Activated CD4-positive, alpha-beta T cell treated with anti-CD3 and anti-CD28 coated beads for 36 hours (primary cell): ENCODE data around the gene PKDCC. TPM values are rescaled to one million over a fixed set of nuclear protein-coding genes. Genes with fewer than 3 reads are reported as not detected.
"Not testable (repeated sequence)": the region's sequence is repeated elsewhere in the genome, so short reads cannot be mapped to it uniquely, and the experiment has no call there.

Source experiments
- ATAC-seq: fragments of 200-7000 bp; cut with Tn5 transposase; one replicate; pipeline ENCODE4 v1.10.0; 2021; ENCODE audit warnings: mild to moderate bottlenecking, moderate library complexity
- CTCF ChIA-PET: fragments of 350-600 bp; sonication (Branson Sonifier 250); formaldehyde crosslinking; loops from one replicate; lab custom pipeline; 2021; ENCODE audit warnings: antibody characterized with exemption; lab: Charles Lee
- POLR2A ChIA-PET: fragments of 350-600 bp; sonication (Branson Sonifier 250); formaldehyde crosslinking; loops from one replicate; lab custom pipeline; 2021; ENCODE audit warnings: antibody characterized with exemption, inconsistent platforms; lab: Charles Lee
- DNase-seq: peaks from one replicate; pipeline ENCODE4 v3.0.0-alpha.2; 2020
- H3K27ac Mint-ChIP-seq: one replicate; pipeline ENCODE4 v1.8.0; 2021; ENCODE audit warnings: mixed read lengths
- H3K27me3 Mint-ChIP-seq: one replicate; pipeline ENCODE4 v1.8.0; 2021; ENCODE audit warnings: mixed read lengths
- H3K36me3 Mint-ChIP-seq: one replicate; pipeline ENCODE4 v1.8.0; 2021; ENCODE audit warnings: low read depth, mixed read lengths
- H3K4me1 Mint-ChIP-seq: one replicate; pipeline ENCODE4 v1.8.0; 2021; ENCODE audit warnings: mixed read lengths
- H3K4me3 Mint-ChIP-seq: one replicate; pipeline ENCODE4 v1.8.0; 2021; ENCODE audit warnings: mild to moderate bottlenecking, moderate library complexity, mixed read lengths
- H3K9me3 Mint-ChIP-seq: one replicate; pipeline ENCODE4 v1.8.0; 2021; ENCODE audit warnings: low read depth, mixed read lengths
- intact Hi-C, 2 experiments: fragments of 100-400 bp; cut with DNase I in 1 of 2; cut with micrococcal nuclease in 1 of 2; formaldehyde crosslinking; loops; one replicate each; pipeline versions ENCODE4 v1.14.2 to v1.15.1; 2022 to 2024; cut with DNase I, micrococcal nuclease
- total RNA-seq, 2 experiments: library from RNA; stranded (reverse); gene quantifications; one replicate each; pipeline ENCODE4 v1.2.3, GENCODE V29; 2021

The PKDCC gene
- total RNA-seq, 2 experiments from 2014 or later, result not detected

DNA sequence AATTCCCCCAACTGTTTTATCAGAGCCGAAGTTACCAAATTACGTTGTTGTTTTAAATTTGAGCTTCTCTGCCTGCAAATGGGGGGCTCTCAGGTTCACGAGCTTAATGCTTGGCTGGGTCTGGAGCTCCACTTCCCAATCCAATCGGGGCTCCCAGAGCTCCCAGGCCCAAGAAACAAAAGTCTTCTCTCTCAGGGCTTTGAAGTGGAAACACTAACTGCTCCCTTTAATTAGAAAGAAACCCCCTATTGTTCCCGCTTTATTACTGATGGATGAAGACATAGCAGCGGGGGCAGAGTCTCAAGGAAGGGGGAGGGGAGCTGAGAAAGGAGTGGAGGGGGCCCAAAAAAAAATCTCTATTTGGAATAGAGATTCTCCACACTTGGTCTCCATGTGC lies 15.6 kb upstream of the PKDCC start:
- H3K27ac Mint-ChIP-seq, result no peak overlapping the region
- ChIA-PET POLR2A (no interaction called here), CTCF (no interaction called here)
- no peak overlapping the region for H3K4me3 Mint-ChIP-seq
- intact Hi-C loops, result no loop called here
- H3K4me1 Mint-ChIP-seq, result peaks cover 3% of the 10 kb centered on the region
- H3K36me3 Mint-ChIP-seq, result no peaks in the 10 kb centered on the region
- DNase-seq (no peak), ATAC-seq (no peak)
- peaks cover 11% of the 10 kb centered on the region for H3K27me3 Mint-ChIP-seq
- H3K9me3 Mint-ChIP-seq, result no peaks in the 10 kb centered on the region

DNA sequence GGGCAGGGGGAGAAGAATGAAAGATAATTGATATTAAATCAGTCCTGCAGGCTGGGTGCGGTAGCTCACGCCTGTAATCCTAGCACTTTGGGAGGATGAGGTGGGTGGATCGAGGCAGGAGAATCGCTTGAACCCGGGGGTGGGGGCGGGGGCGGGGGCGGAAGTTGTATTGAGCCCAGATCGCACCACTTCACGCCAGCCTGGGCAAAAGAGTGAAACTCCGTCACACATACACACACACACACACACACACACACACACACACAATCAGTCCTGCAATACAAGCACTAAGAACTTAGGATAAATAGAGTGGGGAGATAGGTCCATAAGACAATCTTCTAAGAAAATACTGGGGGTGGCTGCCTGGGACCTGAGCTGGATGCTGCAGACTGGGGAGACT lies 15.1 kb upstream of the PKDCC start:
- H3K4me1 Mint-ChIP-seq, result peaks cover 3% of the 10 kb centered on the region

DNA sequence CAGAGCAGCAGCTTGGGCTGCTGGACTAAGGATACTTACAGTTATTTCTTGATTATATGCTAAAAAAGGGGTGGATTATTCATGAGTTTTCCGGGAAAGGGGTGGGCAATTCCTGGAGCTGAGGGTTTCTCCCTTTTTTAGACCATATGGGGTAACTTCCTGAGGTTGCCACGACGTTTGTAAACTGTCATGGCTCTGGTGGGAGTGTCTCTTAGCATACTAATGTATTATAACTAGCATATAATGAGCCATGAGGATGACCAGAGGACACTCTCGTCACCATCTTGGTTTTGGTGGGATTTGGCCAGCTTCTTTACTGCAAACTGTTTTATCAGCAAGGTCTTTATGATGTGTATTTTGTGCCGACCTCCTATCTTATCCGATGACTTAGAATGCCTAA lies 13.7 kb upstream of the PKDCC start:
- DNase-seq, H3K36me3 Mint-ChIP-seq, POLR2A ChIA-PET, H3K9me3 Mint-ChIP-seq, ATAC-seq, H3K4me1 Mint-ChIP-seq, H3K27me3 Mint-ChIP-seq, intact Hi-C loops, H3K4me3 Mint-ChIP-seq, H3K27ac Mint-ChIP-seq: not testable (repeated sequence)
- CTCF ChIA-PET, result interaction anchor here (1.5 kb wide), 1 partner anchor 54 kb away, joined by 4 read pairs; no protein-coding TSS in a partner anchor

More for the DNA sequence above, 15.1 kb upstream of the PKDCC start:
- H3K9me3 Mint-ChIP-seq, result no peaks in the 10 kb centered on the region
- no peak for ATAC-seq
- ChIA-PET POLR2A (no interaction called here), CTCF (no interaction called here)
- intact Hi-C loops, result no loop called here
- DNase-seq, result no peak
- H3K27me3 Mint-ChIP-seq, result peaks cover 9% of the 10 kb centered on the region
- H3K4me3 Mint-ChIP-seq, result no peak overlapping the region
- no peaks in the 10 kb centered on the region for H3K36me3 Mint-ChIP-seq
- no peak overlapping the region for H3K27ac Mint-ChIP-seq

DNA sequence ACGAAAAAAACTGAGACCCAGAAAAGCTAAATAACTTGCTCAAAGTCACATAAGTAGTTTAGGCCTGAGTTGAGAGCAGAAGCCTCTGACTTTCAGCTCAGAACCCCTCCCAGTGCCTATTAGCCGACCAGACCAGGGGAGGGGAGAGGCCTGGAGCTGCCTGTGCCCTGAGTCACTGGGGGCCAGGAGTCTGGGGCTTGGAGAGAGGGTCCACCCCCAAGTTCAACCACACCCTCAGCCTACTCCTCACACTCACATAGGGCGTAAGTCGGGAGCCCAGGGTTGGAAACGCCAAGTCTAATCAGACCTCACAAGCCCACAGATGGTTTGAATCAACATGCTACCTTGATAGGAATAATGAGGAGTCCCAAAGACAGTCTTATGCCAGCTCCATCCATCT lies 12.6 kb upstream of the PKDCC start:
- ChIA-PET POLR2A (no interaction called here), CTCF (interaction anchor here (1.5 kb wide), 1 partner anchor 53 kb away, joined by 4 read pairs; no protein-coding TSS in a partner anchor)
- Mint-ChIP-seq H3K27ac (no peak overlapping the region), H3K36me3 (no peaks in the 10 kb centered on the region), H3K9me3 (no peaks in the 10 kb centered on the region), H3K27me3 (peaks cover 12% of the 10 kb centered on the region), H3K4me1 (peaks cover 3% of the 10 kb centered on the region), H3K4me3 (no peak overlapping the region)
- DNase-seq (no peak), ATAC-seq (no peak)
- intact Hi-C loops, result no loop called here

DNA sequence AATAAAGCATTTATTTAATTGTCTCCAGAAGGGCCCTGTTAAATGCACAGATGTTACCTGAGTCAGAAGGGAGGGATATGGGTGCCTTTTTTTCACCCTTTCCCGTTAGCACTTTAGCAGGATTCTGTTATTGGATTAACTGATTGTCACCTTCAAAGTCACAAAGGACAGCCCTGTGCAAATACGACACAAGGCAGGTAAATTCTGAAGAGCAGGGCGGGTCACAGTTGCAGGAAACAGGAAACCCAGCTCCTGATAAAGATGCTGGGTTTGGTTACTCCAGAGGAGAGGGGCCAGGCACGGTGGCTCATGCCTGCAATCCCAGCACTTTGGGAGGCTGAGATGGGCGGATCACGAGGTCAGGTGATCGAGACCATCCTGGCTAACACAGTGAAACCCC lies 11.4 kb upstream of the PKDCC start:
- POLR2A ChIA-PET, result no interaction called here
- Mint-ChIP-seq H3K9me3 (no peaks in the 10 kb centered on the region), H3K27me3 (peaks cover 14% of the 10 kb centered on the region), H3K4me3 (no peak overlapping the region), H3K4me1 (peaks cover 3% of the 10 kb centered on the region), H3K36me3 (no peaks in the 10 kb centered on the region), H3K27ac (no peak overlapping the region)
- intact Hi-C loops, result no loop called here
- DNase-seq (no peak), ATAC-seq (no peak)
- CTCF ChIA-PET, result no interaction called here

DNA sequence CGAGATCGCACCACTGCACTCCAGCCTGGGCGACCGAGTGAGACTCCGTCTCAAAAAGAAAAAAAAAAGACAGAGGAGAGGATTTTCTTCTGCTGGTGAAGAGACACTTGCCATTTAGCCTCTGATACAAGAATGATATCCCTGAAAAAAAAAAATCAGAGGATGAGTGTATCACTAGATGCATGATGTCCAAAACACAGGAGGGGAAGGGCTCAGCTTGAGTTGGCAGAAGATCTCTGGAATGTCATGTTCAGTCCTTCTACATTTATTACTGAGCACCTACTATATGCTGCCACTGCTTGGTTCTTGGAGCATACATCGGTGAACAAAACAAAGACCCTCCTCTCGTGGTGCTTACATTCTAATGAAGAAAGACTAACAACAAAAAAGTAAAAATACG lies 10.9 kb upstream of the PKDCC start:
- Mint-ChIP-seq H3K36me3 (no peaks in the 10 kb centered on the region), H3K27me3 (peaks cover 12% of the 10 kb centered on the region), H3K27ac (no peak overlapping the region), H3K4me1 (peaks cover 3% of the 10 kb centered on the region), H3K9me3 (no peaks in the 10 kb centered on the region), H3K4me3 (no peak overlapping the region)
- no peak for ATAC-seq
- ChIA-PET CTCF (no interaction called here), POLR2A (no interaction called here)
- DNase-seq, result no peak
- intact Hi-C loops, result no loop called here

DNA sequence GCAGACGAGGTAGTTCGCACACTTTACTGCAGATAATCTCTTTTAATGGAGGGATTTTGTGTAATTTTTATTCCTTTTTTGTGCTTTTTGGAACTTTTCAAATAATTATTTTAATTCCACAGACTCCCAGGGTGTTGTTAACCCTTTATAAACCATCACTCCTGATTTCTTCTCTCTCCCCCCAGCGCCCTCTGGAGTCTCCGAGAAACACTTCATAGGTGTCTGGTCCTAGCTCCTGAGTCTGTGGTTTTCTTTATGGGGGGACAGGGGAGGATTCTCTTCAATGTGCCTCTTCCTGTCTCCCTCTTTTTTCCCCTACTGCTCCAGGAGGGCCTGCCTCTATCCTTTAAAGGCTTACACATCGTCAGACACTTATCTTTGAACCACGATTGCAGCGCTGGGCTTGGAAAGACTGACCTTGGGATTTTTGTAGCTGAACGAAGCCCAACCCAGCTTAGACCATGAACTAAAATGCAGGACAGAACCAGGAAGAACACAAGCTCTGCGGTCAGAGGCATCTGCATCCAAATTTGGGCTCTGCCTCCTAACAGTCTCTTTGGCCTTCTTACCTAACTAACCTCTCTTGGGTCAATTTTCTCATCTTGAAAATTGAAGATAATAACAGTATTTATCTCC lies 7.1 kb upstream of the PKDCC start:
- ATAC-seq, result no peak
- Mint-ChIP-seq H3K4me3 (no peak overlapping the region), H3K9me3 (no peaks in the 10 kb centered on the region), H3K27me3 (peaks cover 42% of the 10 kb centered on the region), H3K27ac (no peak overlapping the region), H3K36me3 (no peaks in the 10 kb centered on the region), H3K4me1 (no peaks in the 10 kb centered on the region)
- intact Hi-C loops, result no loop called here
- ChIA-PET CTCF (no interaction called here), POLR2A (no interaction called here)
- DNase-seq, result no peak

DNA sequence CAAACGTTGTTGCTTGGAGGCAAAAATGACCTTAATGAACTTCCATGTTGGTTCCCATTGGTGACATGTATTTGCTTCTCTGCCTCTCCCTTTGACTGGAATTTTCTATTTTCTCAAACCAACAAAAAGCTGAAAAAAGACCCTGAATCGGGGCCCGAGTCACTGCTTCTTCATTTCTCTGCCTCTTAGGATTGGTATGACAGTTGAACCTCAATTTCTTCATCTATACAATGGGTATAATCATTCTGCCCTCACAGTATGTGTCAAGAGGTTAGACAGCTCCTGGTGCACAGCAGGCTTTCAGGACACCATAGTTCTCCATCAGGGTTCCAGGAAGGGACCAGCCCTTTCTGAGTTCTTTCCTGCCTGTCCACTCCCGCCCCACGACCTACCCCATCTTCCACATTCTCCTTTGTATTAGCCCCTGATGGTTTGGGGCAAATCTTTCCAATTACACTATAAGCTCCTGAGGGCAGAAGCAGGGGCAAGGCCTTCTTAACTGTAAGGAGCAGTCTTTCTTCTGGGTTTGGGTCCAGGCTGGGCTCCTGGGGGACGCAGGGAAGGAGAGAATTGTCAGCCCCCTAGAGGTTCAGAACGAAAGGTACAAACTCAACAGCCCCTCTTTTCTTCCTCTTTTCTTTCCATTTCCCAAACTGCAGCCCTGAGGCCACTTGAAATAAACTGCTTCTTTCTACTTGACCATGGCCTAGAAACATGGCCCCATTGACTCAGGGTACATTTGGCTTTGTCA lies 6.3 kb upstream of the PKDCC start:
- Mint-ChIP-seq H3K4me1 (no peaks in the 10 kb centered on the region), H3K27me3 (peaks cover 47% of the 10 kb centered on the region), H3K36me3 (no peaks in the 10 kb centered on the region), H3K27ac (no peak overlapping the region), H3K9me3 (no peaks in the 10 kb centered on the region), H3K4me3 (no peak overlapping the region)
- ATAC-seq (no peak), DNase-seq (no peak)
- ChIA-PET POLR2A (no interaction called here), CTCF (interaction anchor here (1.0 kb wide), 1 partner anchor 172 kb away, joined by 3 read pairs; no protein-coding TSS in a partner anchor)
- intact Hi-C loops, result no loop called here

DNA sequence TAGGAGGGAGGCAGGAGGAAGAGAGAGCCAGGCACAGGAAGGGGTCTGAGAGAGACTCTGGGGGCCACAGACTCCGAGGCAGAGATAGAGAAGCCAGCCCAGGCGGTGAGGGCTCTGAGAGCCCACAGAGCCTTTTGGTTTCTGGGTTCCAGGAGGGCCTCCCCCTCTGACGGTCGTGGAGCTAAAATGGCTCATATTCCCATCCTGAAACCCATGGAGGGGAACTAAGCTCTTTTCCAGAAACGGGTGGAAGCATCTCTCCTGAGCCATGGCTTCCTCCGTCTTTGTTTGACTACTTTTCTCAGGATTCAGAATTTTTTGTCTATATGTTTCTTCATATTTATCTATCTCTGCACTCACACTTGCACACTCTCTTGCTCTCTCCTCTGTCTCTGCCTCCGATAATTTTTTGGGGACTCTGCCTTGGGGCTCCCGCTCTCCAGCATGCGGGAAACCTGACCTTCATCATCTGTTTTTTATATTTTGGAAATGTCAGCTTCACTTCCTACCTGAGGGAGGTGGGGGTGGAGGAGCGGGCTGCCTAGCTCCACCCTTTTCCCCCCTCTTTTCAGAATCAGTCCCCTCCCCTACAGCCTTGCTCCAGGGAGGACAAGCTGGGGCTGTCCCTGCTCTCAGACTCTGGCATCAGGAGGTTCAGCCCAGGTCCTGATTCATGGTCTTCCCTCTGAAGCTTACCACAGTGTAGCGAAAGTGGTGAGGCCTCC lies 5.0 kb upstream of the PKDCC start:
- Mint-ChIP-seq H3K27ac (no peak overlapping the region), H3K9me3 (no peaks in the 10 kb centered on the region), H3K36me3 (no peaks in the 10 kb centered on the region), H3K4me3 (no peak overlapping the region), H3K4me1 (no peaks in the 10 kb centered on the region), H3K27me3 (peaks cover 52% of the 10 kb centered on the region)
- ATAC-seq, result no peak
- ChIA-PET CTCF (interaction anchor here (0.6 to 1.0 kb wide), 4 partner anchors 13 to 173 kb away, joined by 3 to 4 read pairs (median 3); no protein-coding TSS in a partner anchor), POLR2A (no interaction called here)
- no peak for DNase-seq
- intact Hi-C loops, result no loop called here

DNA sequence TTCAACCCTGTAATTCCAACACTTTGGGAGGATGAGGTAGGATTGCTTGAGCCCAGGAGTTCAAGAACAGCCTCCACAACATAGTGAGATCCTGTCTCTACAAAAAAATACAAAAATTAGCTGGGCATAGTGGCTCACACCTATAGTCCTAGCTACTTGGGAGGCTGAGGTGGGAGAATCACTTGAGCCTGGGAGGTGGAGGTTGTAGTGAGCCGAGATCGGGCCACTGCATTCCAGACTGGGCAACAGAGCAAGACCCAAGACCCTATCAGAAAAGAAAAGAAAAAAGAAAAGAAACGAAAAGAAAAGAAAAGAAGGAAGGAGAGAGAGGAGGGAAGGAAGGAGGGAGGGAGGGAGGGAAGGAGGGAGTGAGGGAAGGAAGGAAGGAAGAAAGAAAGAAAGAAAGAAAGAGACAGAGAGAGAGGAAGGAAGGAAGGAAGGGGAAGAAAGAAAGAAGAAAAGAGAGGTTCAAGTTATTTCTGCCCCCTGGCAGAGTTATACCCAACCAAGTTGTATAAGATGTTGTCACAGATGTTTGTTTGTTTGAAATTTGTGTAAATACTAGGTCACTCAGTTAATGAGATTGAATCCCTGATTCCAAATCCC lies 3.9 kb upstream of the PKDCC start:
- Mint-ChIP-seq H3K27me3 (peaks cover 56% of the 10 kb centered on the region), H3K27ac (no peak overlapping the region), H3K4me1 (peaks cover 4% of the 10 kb centered on the region), H3K9me3 (no peaks in the 10 kb centered on the region), H3K36me3 (no peaks in the 10 kb centered on the region), H3K4me3 (no peak overlapping the region)
- intact Hi-C loops, result no loop called here
- no peak for DNase-seq
- ChIA-PET CTCF (interaction anchor here (0.6 to 0.9 kb wide), 2 partner anchors 12 to 174 kb away, joined by 4 read pairs; no protein-coding TSS in a partner anchor), POLR2A (no interaction called here)
- no peak for ATAC-seq

DNA sequence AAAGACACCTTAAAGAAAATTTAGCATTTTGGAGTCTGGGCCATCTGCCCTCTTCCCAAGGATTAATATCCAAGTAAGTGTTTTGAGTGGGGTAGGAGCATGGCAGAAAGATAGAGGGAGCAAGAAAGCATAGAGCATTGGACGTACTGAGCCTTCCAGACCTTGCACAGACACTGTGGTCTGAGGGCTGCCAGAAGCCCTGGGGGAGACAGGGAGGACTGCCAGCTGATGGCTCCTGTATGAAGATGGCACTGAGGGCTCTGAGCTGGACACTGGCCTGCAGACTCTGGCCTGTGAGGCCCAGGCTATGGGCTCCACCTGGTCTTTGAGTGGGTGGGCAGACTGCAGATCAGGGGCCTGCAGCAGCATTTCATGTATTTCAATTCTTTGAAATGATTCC lies 2.9 kb upstream of the PKDCC start:
- Mint-ChIP-seq H3K9me3 (no peaks in the 10 kb centered on the region), H3K36me3 (no peaks in the 10 kb centered on the region), H3K27ac (no peak overlapping the region), H3K4me1 (peaks cover 4% of the 10 kb centered on the region), H3K4me3 (no peak overlapping the region), H3K27me3 (peaks cover 63% of the 10 kb centered on the region)
- intact Hi-C loops, result no loop called here
- ATAC-seq, result no peak
- CTCF ChIA-PET, result interaction anchor here (1.0 kb wide), 1 partner anchor 175 kb away, joined by 3 read pairs; no protein-coding TSS in a partner anchor
- POLR2A ChIA-PET, result interaction anchor here (0.6 kb wide), 1 partner anchor 21 kb away, joined by 6 read pairs; no protein-coding TSS in a partner anchor
- DNase-seq, result no peak
